Measurements from ENCODE around the gene RETREG3. TPM values are rescaled to one million over a fixed set of nuclear protein-coding genes. Genes with fewer than 3 reads are reported as not detected.
"Not testable (repeated sequence)": the region's sequence is repeated elsewhere in the genome, so short reads cannot be mapped to it uniquely, and the experiment has no call there.

RETREG3 gene
- total RNA-seq, 1 experiment from 2014 or later: 38.7 TPM

DNA sequence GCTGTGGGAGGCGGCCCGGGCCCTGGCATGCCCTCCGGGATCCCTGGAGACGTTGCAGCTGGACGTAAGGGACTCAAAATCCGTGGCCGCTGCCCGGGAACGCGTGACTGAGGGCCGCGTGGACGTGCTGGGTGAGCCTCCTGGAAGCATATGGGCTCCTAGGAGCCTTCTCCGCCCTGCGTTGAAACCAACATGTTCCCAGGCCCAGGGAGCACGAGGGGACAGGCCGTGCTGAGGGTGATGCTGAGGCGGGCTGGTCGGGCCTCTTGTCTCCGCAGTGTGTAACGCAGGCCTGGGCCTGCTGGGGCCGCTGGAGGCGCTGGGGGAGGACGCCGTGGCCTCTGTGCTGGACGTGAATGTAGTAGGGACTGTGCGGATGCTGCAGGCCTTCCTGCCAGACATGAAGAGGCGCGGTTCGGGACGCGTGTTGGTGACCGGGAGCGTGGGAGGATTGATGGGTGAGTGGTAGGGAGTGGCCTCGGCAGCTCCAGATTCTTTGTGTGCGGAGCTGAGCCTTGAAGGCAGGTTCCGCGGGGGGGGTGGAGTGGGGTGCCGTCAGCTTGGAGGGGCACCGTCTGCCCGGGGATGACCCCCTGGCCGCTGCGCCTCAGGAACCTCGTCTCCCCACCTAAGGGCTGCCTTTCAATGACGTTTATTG lies 55.9 kb downstream of the RETREG3 start:
- DNase-seq (ENCODE audit: low read depth): no peak

- DNase-seq (ENCODE audit: low read depth): not testable (repeated sequence)
Measured at GRCh38 chr17:42552736-42553135, 56.4 kb downstream of the RETREG3 start, which contains the start of gene HSD17B1. Gene HSD17B1 (plus strand): TSS chr17:42552923. CDS start chr17:42552934, 11 bp downstream.

DNA sequence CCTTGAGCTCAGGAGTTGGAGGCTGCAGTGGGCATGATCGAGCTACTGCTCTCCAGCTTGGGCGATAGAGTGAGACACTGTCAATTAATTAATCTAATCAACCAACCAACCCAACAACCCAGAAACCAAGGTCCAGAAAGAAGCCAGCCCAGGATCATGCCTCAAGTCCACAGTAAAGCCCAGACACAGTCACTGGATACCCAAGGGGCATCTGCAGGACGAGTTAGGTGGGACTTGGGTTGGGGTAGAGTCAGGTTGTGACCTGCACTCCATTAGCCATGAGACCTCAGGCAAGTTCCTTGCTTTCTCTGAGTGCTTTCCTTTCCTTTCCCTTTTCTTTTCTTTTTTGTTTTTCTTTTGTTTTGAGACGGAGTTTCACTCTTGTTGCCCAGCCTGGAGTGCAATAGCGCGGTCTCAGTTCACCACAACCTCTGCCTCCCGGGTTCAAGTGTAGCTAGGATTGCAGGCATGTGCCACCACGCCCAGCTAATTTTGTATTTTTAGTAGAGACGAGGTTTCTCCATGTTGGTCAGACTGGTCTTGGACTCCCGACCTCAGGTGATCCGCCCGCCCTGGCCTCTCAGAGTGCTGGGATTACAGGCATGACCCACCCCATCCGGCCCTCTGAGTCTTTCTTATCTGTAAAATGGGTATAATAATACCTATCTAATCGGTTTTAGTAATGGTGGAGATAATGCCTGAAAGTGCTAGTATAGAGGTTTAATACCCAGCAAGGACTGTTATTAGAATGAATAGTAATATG lies 60.0 kb downstream of the RETREG3 start:
- DNase-seq (ENCODE audit: low read depth): no peak

GRCh38 chr17:42548070-42548837 lies 60.9 kb downstream of the RETREG3 start:
- DNase-seq (ENCODE audit: low read depth): no peak

- no peak for DNase-seq (ENCODE audit: low read depth)
Measured at GRCh38 chr17:42547698-42548069, 61.5 kb downstream of the RETREG3 start.

- DNase-seq (ENCODE audit: low read depth): no peak
Measured at GRCh38 chr17:42547001-42547461, 62.1 kb downstream of the RETREG3 start.

DNA sequence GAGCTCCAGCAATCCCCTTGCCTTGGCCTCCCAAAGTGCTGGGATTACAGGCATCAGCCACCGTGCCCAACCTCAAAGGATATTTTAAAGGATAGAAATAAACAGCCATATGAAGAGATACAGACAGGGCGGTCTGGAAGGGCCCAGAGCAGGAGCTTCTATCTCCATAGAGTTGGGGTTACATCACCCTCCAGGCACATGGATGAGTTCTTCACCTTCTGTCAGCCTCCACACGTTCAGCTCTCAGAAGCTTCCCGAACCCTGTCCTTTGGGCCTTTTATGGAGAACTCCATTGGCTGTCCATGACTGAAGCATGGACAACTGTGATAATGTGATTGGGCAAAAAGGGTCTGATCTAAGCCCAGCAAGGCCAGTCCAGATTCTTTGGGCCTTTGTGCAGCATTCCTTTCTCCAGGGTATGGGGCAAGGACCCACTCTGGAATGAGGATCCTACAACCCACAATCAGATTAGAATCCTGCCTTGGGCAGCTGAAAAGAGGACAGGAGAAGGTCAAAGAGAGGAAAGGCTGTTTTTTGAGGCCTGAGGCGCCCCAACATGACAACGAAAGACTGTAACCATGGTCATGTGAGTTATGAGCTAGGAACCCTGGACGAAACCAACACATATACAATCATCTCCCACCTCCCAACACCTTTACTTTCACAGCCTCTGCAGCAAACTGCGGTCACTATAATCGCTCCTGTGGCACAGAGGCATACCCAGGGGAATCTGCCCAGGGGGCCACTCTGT lies 63.2 kb downstream of the RETREG3 start:
- DNase-seq (ENCODE audit: low read depth): not testable (repeated sequence)

GRCh38 chr17:42544874-42545283 lies 64.3 kb downstream of the RETREG3 start:
- DNase-seq (ENCODE audit: low read depth): no peak

DNA sequence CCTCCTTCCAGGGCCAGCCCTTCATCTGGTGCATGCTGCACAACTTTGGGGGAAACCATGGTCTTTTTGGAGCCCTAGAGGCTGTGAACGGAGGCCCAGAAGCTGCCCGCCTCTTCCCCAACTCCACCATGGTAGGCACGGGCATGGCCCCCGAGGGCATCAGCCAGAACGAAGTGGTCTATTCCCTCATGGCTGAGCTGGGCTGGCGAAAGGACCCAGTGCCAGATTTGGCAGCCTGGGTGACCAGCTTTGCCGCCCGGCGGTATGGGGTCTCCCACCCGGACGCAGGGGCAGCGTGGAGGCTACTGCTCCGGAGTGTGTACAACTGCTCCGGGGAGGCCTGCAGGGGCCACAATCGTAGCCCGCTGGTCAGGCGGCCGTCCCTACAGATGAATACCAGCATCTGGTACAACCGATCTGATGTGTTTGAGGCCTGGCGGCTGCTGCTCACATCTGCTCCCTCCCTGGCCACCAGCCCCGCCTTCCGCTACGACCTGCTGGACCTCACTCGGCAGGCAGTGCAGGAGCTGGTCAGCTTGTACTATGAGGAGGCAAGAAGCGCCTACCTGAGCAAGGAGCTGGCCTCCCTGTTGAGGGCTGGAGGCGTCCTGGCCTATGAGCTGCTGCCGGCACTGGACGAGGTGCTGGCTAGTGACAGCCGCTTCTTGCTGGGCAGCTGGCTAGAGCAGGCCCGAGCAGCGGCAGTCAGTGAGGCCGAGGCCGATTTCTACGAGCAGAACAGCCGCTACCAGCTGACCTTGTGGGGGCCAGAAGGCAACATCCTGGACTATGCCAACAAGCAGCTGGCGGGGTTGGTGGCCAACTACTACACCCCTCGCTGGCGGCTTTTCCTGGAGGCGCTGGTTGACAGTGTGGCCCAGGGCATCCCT lies 65.7 kb downstream of the RETREG3 start:
- DNase-seq (ENCODE audit: low read depth): no peak

DNA sequence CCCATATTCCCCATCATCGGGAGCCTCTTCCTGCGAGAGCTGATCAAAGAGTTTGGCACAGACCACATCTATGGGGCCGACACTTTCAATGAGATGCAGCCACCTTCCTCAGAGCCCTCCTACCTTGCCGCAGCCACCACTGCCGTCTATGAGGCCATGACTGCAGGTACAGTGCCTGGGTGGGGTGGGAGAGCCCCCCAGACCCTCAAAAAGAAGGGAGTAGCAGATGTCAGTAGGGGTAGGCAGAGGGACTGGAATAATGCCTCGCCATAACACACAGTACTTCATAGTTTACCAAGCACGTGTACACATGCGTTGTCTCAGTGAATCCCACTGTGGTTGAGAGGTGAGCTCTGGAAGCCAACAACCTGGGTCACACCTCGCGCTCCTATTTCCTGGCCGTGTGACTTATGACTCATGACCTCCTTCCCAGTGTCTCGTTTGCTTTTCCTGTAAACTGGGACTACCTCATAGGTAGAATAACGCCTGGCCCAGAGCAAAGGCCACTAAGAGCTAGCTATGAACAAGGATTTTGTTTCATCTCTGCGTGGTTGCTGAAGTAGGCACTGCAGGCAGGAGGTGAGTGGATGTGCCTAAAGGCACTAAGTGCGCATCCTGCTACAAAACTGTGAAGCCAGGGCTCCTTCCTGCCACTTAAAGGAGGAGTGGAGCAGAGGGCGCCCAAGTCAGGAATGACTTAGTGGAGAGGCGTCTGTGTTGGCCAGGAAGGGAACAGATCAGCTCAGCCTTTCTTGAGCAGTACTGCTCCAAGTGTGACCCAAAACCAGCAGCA lies 67.9 kb downstream of the RETREG3 start:
- peak; percentile 64 for DNase-seq (ENCODE audit: low read depth)

GRCh38 chr17:42540558-42540957 lies 68.6 kb downstream of the RETREG3 start:
- DNase-seq (ENCODE audit: low read depth): not testable (repeated sequence)

GRCh38 chr17:42538482-42538881 lies 70.7 kb downstream of the RETREG3 start:
- DNase-seq (ENCODE audit: low read depth): no peak

DNA sequence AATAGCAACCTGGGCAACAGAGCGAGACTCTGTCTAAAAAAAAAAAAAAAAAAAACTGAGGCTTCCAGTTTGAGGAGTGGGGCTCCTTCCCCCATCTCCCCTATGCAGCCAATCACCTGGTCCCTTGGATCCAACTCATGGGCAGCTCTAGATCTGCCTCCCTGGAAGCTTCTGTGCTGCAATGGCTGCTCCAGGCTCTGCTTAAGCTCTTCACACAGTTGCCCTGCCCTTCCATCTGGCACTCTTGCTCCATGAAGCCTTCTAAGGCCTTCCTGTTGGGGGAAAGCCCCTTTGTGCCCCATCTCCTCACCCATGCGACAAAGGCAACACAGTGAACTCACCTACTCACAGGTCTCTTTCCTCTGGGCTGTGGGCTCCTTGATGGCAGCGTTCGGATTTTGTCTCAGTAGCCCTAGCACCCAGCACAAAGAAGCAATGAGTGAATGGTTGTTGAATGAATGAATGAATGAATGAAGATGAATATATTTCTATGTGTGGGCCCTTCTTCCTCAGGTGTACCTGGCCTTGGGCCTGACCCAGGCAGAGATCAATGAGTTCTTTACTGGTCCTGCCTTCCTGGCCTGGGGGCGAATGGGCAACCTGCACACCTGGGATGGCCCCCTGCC lies 71.2 kb downstream of the RETREG3 start:
- DNase-seq (ENCODE audit: low read depth): no peak

GRCh38 chr17:42537156-42537805 lies 71.9 kb downstream of the RETREG3 start:
- no peak for DNase-seq (ENCODE audit: low read depth)

DNA sequence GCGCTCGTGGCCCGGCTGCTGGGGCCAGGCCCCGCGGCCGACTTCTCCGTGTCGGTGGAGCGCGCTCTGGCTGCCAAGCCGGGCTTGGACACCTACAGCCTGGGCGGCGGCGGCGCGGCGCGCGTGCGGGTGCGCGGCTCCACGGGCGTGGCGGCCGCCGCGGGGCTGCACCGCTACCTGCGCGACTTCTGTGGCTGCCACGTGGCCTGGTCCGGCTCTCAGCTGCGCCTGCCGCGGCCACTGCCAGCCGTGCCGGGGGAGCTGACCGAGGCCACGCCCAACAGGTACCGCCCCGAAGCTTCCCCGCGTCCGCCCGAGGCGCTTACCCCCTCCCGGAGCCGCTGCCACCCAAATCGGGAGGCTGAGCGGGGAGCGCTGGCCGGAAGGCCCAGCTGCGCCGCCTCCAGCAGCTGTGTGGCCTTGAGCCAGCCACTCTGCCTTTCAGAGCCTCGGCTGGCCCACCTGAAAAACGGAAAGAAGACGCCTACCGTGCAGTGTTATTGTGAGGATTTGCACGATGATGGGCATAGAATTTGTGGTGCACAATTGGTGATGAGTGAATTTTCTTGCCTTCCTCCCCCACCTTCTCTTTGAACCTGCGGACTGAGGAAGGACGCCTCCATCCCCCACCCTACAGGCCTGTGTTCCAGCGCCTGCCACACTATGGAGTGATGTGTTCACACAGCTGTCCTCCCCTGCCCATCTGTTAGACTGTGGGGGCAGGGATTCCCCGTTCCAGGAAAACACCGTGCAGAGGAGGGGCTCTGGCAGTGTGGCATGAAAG lies 72.6 kb downstream of the RETREG3 start:
- peak; percentile 76 for DNase-seq (ENCODE audit: low read depth)

- DNase-seq (ENCODE audit: low read depth): peak; percentile 83
Measured at GRCh38 chr17:42536048-42536371, 73.2 kb downstream of the RETREG3 start, which contains the start of gene NAGLU. Gene NAGLU (plus strand): TSS chr17:42536241. CDS start chr17:42536273, 32 bp downstream.

GRCh38 chr17:42535155-42536047 lies 73.8 kb downstream of the RETREG3 start:
- DNase-seq (ENCODE audit: low read depth): no peak

All from M059J (cell line).